Measurements from ENCODE around the gene TBC1D32.

The TBC1D32 gene

GRCh38 chr6:121040831-121041230 is 293.4 kb downstream of the TBC1D32 start:
- Mint-ChIP-seq H3K4me3 (no peak overlapping the region), H3K4me1 (peaks cover 4% of the 10 kb centered on the region), H3K27ac (no peak overlapping the region), H3K9me3 (peaks cover 3% of the 10 kb centered on the region), H3K36me3 (ENCODE audit: low read depth) (no peaks in the 10 kb centered on the region), H3K27me3 (ENCODE audit: low read depth) (no peaks in the 10 kb centered on the region)
- no peak for TF ChIP-seq CTCF (IDR thresholded peaks at IDR 0.05; ENCODE audit: unreplicated experiment in 3 of 3)

GRCh38 chr6:121033091-121033490 is 301.2 kb downstream of the TBC1D32 start:
- Mint-ChIP-seq H3K27me3 (ENCODE audit: low read depth) (no peaks in the 10 kb centered on the region), H3K4me3 (no peak overlapping the region), H3K27ac (no peak overlapping the region), H3K36me3 (ENCODE audit: low read depth) (no peaks in the 10 kb centered on the region), H3K4me1 (no peaks in the 10 kb centered on the region), H3K9me3 (no peaks in the 10 kb centered on the region)
- TF ChIP-seq CTCF (IDR thresholded peaks at IDR 0.05; ENCODE audit: unreplicated experiment in 3 of 3): no peak

- H3K9me3 Mint-ChIP-seq: no peaks in the 10 kb centered on the region
- no peak overlapping the region for H3K27ac Mint-ChIP-seq
- H3K36me3 Mint-ChIP-seq (ENCODE audit: low read depth): no peaks in the 10 kb centered on the region
- no peak overlapping the region for H3K4me3 Mint-ChIP-seq
- H3K27me3 Mint-ChIP-seq (ENCODE audit: low read depth): no peaks in the 10 kb centered on the region
- H3K4me1 Mint-ChIP-seq: no peaks in the 10 kb centered on the region
- no peak for TF ChIP-seq CTCF (IDR thresholded peaks at IDR 0.05; ENCODE audit: unreplicated experiment in 3 of 3)
Measured at GRCh38 chr6:121032268-121033006, 301.8 kb downstream of the TBC1D32 start.

Measured in nephron (organoid).